Measurements from ENCODE around the gene ATP8B4. TPM values are rescaled to one million over a fixed set of nuclear protein-coding genes. Genes with fewer than 3 reads are reported as not detected.

The ATP8B4 gene
- total RNA-seq, 1 donor from 2014 or later, result 9.0 TPM

- Histone ChIP-seq H3K36me3 (no peaks in the 10 kb centered on the region), H3K4me1 (no peaks in the 10 kb centered on the region), H3K9me3 (peaks cover 12% of the 10 kb centered on the region), H3K27me3 (ENCODE audit: low read depth) (no peaks in the 10 kb centered on the region), H3K27ac (no peak overlapping the region), H3K4me3 (no peak overlapping the region)
- ATAC-seq (no peak), DNase-seq (no peak)
- no peak for TF ChIP-seq CTCF (IDR thresholded peaks at IDR 0.05)
- intact Hi-C loops (cut with DNase I), result no loop called here
Measured at GRCh38 chr15:50046867-50047266, 72.2 kb downstream of the ATP8B4 start.

GRCh38 chr15:50046159-50046558, 72.9 kb downstream of the ATP8B4 start:
- Histone ChIP-seq H3K9me3 (peaks cover 12% of the 10 kb centered on the region), H3K4me1 (no peaks in the 10 kb centered on the region), H3K36me3 (no peaks in the 10 kb centered on the region), H3K4me3 (no peak overlapping the region), H3K27me3 (ENCODE audit: low read depth) (no peaks in the 10 kb centered on the region), H3K27ac (no peak overlapping the region)
- DNase-seq, result no peak
- intact Hi-C loops (cut with DNase I), result no loop called here
- TF ChIP-seq CTCF (IDR thresholded peaks at IDR 0.05), result no peak
- no peak for ATAC-seq

- intact Hi-C loops (cut with DNase I), result no loop called here
- Histone ChIP-seq H3K27ac (no peak overlapping the region), H3K9me3 (peaks cover 12% of the 10 kb centered on the region), H3K36me3 (no peaks in the 10 kb centered on the region), H3K27me3 (ENCODE audit: low read depth) (no peaks in the 10 kb centered on the region), H3K4me3 (no peak overlapping the region), H3K4me1 (no peaks in the 10 kb centered on the region)
- no peak for ATAC-seq
- no peak for DNase-seq
- TF ChIP-seq CTCF (IDR thresholded peaks at IDR 0.05), result no peak
Measured at GRCh38 chr15:50044904-50045303, 74.1 kb downstream of the ATP8B4 start.

- intact Hi-C loops (cut with DNase I), result no loop called here
- Histone ChIP-seq H3K4me3 (no peak overlapping the region), H3K27ac (no peak overlapping the region), H3K4me1 (no peaks in the 10 kb centered on the region), H3K27me3 (ENCODE audit: low read depth) (no peaks in the 10 kb centered on the region), H3K36me3 (no peaks in the 10 kb centered on the region), H3K9me3 (peaks cover 12% of the 10 kb centered on the region)
- TF ChIP-seq CTCF (IDR thresholded peaks at IDR 0.05), result no peak
- ATAC-seq (no peak), DNase-seq (no peak)
Measured at GRCh38 chr15:50044406-50044805, 74.6 kb downstream of the ATP8B4 start.

- DNase-seq (no peak), ATAC-seq (no peak)
- TF ChIP-seq CTCF (IDR thresholded peaks at IDR 0.05), result no peak
- no peaks in the 10 kb centered on the region for H3K36me3 ChIP-seq
- H3K9me3 ChIP-seq, result peaks cover 12% of the 10 kb centered on the region
- no peak overlapping the region for H3K27ac ChIP-seq
- H3K27me3 ChIP-seq (ENCODE audit: low read depth), result no peaks in the 10 kb centered on the region
- intact Hi-C loops (cut with DNase I), result no loop called here
- H3K4me3 ChIP-seq, result no peak overlapping the region
- no peaks in the 10 kb centered on the region for H3K4me1 ChIP-seq
Measured at GRCh38 chr15:50042775-50043174, 76.3 kb downstream of the ATP8B4 start.

- no peaks in the 10 kb centered on the region for H3K27me3 ChIP-seq (ENCODE audit: low read depth)
- DNase-seq (no peak), ATAC-seq (no peak)
- no peaks in the 10 kb centered on the region for H3K36me3 ChIP-seq
- no peaks in the 10 kb centered on the region for H3K9me3 ChIP-seq
- H3K4me3 ChIP-seq, result no peak overlapping the region
- H3K4me1 ChIP-seq, result no peaks in the 10 kb centered on the region
- intact Hi-C loops (cut with DNase I), result no loop called here
- TF ChIP-seq CTCF (IDR thresholded peaks at IDR 0.05), result no peak
- H3K27ac ChIP-seq, result no peak overlapping the region
Measured at GRCh38 chr15:50030456-50030855, 88.6 kb downstream of the ATP8B4 start.

Data from lower lobe of right lung (tissue), 2 donors.